KMS-11 (cell line): ENCODE results near the gene CASP2.

Experiments used
- H2AFZ ChIP-seq: fragments of 200-600 bp; sonication (generic); 2 replicates; pipeline ENCODE4 v1.6.1; 2016; ENCODE audit warnings: antibody characterized with exemption, mixed run types, low read depth
- H3K27ac ChIP-seq: fragments of 200-600 bp; sonication (generic); 2 replicates; pipeline ENCODE4 v1.6.1; 2016; ENCODE audit warnings: mild to moderate bottlenecking, mixed run types
- H3K27me3 ChIP-seq: fragments of 200-600 bp; sonication (generic); 2 replicates; pipeline ENCODE4 v1.6.1; 2017; ENCODE audit warnings: mild to moderate bottlenecking, low read depth, mixed run types, moderate library complexity; ENCODE audit not compliant: insufficient read depth
- H3K36me3 ChIP-seq: fragments of 200-600 bp; sonication (generic); 2 replicates; pipeline ENCODE4 v1.6.1; 2017; ENCODE audit warnings: mild to moderate bottlenecking, mixed run types; ENCODE audit not compliant: insufficient read depth
- H3K4me1 ChIP-seq: fragments of 200-600 bp; sonication (generic); 2 replicates; pipeline ENCODE4 v1.6.1; 2016; ENCODE audit warnings: mild to moderate bottlenecking, low read depth, mixed run types; ENCODE audit not compliant: poor library complexity, severe bottlenecking
- H3K4me2 ChIP-seq: fragments of 200-600 bp; sonication (generic); 2 replicates; pipeline ENCODE4 v1.7.0; 2016; ENCODE audit warnings: mild to moderate bottlenecking, mixed run types
- H3K4me3 ChIP-seq: fragments of 200-600 bp; sonication (generic); IDR thresholded peaks from 2 replicates; pipeline ENCODE4 v1.6.1; 2017; ENCODE audit warnings: low read depth, low read length, mixed read lengths; ENCODE audit not compliant: insufficient read depth
- H3K79me2 ChIP-seq: fragments of 200-600 bp; sonication (generic); 2 replicates; pipeline ENCODE4 v1.6.1; 2016; ENCODE audit warnings: low read depth, mixed run types; ENCODE audit not compliant: insufficient read depth
- H3K9ac ChIP-seq: fragments of 200-600 bp; sonication (generic); 2 replicates; pipeline ENCODE4 v1.6.1; 2016; ENCODE audit warnings: mild to moderate bottlenecking, mixed run types
- H4K20me1 ChIP-seq: fragments of 200-600 bp; sonication (generic); 2 replicates; pipeline ENCODE4 v1.6.1; 2016; ENCODE audit warnings: mild to moderate bottlenecking, mixed run types; ENCODE audit not compliant: insufficient read depth
- CTCF ChIP-seq: fragments of 200-600 bp; sonication (generic); conservative IDR thresholded peaks from 2 replicates; pipeline ENCODE4 v1.6.1; 2017; ENCODE audit warnings: low read depth, mild to moderate bottlenecking, antibody characterized with exemption, low read length, moderate library complexity, mixed read lengths

The CASP2 gene

GRCh38 chr7:143318661-143319060 lies 30.5 kb downstream of the CASP2 start:
- TF ChIP-seq CTCF = no peak
- Histone ChIP-seq H4K20me1 (no peaks in the 10 kb centered on the region), H3K9ac (no peak overlapping the region), H3K79me2 (no peaks in the 10 kb centered on the region), H3K4me1 (no peaks in the 10 kb centered on the region), H3K27me3 (no peaks in the 10 kb centered on the region), H3K4me3 (no peak overlapping the region), H3K4me2 (no peak overlapping the region), H2AFZ (no peak overlapping the region), H3K36me3 (no peaks in the 10 kb centered on the region), H3K27ac (no peak overlapping the region)

GRCh38 chr7:143320620-143321019 lies 32.5 kb downstream of the CASP2 start:
- Histone ChIP-seq H3K79me2 (no peaks in the 10 kb centered on the region), H3K9ac (no peak overlapping the region), H2AFZ (no peak overlapping the region), H4K20me1 (no peaks in the 10 kb centered on the region), H3K4me3 (no peak overlapping the region), H3K36me3 (no peaks in the 10 kb centered on the region), H3K27ac (no peak overlapping the region), H3K27me3 (no peaks in the 10 kb centered on the region), H3K4me2 (no peak overlapping the region), H3K4me1 (no peaks in the 10 kb centered on the region)
- TF ChIP-seq CTCF = no peak

GRCh38 chr7:143321242-143321641 lies 33.1 kb downstream of the CASP2 start:
- no peaks in the 10 kb centered on the region for H3K79me2 ChIP-seq
- no peaks in the 10 kb centered on the region for H3K4me1 ChIP-seq
- no peak overlapping the region for H3K4me2 ChIP-seq
- no peaks in the 10 kb centered on the region for H3K27me3 ChIP-seq
- H3K4me3 ChIP-seq = no peak overlapping the region
- no peak overlapping the region for H3K9ac ChIP-seq
- H3K27ac ChIP-seq = no peak overlapping the region
- TF ChIP-seq CTCF = no peak
- no peaks in the 10 kb centered on the region for H3K36me3 ChIP-seq
- no peaks in the 10 kb centered on the region for H4K20me1 ChIP-seq
- H2AFZ ChIP-seq = no peak overlapping the region

GRCh38 chr7:143321734-143322133 lies 33.6 kb downstream of the CASP2 start:
- Histone ChIP-seq H3K27me3 (no peaks in the 10 kb centered on the region), H2AFZ (no peak overlapping the region), H4K20me1 (no peaks in the 10 kb centered on the region), H3K4me3 (no peak overlapping the region), H3K36me3 (no peaks in the 10 kb centered on the region), H3K79me2 (no peaks in the 10 kb centered on the region), H3K9ac (no peak overlapping the region), H3K4me1 (no peaks in the 10 kb centered on the region), H3K4me2 (no peak overlapping the region), H3K27ac (no peak overlapping the region)
- no peak for TF ChIP-seq CTCF
